Measurements from ENCODE around the gene KIAA0825. TPM values are rescaled to one million over a fixed set of nuclear protein-coding genes. Genes with fewer than 3 reads are reported as not detected.
A peak's percentile ranks its signal among the peaks of the same experiment; 100 is the strongest.

Gene KIAA0825
- total and polyA plus RNA-seq, 2 experiments from 2014 or later = 1.7 to 1.8 TPM

GRCh38 chr5:94618029-94618492, 343 bp downstream of the KIAA0825 start (continued):
- TF ChIP-seq, protein P1, sequence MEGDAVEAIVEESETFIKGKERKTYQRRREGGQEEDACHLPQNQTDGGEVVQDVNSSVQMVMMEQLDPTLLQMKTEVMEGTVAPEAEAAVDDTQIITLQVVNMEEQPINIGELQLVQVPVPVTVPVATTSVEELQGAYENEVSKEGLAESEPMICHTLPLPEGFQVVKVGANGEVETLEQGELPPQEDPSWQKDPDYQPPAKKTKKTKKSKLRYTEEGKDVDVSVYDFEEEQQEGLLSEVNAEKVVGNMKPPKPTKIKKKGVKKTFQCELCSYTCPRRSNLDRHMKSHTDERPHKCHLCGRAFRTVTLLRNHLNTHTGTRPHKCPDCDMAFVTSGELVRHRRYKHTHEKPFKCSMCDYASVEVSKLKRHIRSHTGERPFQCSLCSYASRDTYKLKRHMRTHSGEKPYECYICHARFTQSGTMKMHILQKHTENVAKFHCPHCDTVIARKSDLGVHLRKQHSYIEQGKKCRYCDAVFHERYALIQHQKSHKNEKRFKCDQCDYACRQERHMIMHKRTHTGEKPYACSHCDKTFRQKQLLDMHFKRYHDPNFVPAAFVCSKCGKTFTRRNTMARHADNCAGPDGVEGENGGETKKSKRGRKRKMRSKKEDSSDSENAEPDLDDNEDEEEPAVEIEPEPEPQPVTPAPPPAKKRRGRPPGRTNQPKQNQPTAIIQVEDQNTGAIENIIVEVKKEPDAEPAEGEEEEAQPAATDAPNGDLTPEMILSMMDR (conservative IDR thresholded peaks at IDR 0.05; ENCODE audit: low read depth in 2 of 2) = no peak
- no peak for TF ChIP-seq CREB1 (CRISPR knock-in tag; IDR thresholded peaks at IDR 0.05; ENCODE audit: low read depth)

DNA sequence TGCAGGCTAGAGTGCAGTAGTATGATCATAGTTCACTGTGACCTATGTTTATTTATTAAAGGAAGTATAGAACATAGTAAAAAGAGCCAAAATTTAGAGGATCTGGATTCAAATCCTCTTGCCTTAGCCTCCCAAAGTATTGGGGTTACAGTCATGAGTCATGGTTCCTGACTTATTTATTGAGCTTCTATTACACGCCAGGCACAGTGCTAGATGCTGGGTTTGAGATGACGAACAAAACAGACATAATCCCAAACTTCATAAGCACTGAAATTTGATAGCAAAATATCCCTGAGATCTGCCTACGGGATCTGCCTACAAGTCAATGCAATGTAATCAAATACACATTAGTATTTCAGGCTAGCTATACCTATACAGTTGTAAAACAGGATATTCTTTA, 2.5 kb downstream of the KIAA0825 start:
- Mint-ChIP-seq H3K9me3 (no peaks in the 10 kb centered on the region), H3K4me1 (peaks cover 36% of the 10 kb centered on the region), H3K27ac (no peak overlapping the region), H3K36me3 (ENCODE audit: low read depth) (no peaks in the 10 kb centered on the region; the same call in 2 of the 3 replicates), H3K4me3 (no peak overlapping the region; the same call in 2 of the 3 replicates), H3K27me3 (ENCODE audit: insufficient read depth, low read depth, poor library complexity) (no peaks in the 10 kb centered on the region)
- Histone ChIP-seq H3K9me2 (ENCODE audit: insufficient read depth) (no peaks in the 10 kb centered on the region), H3K27me3 (ENCODE audit: insufficient read depth) (no peaks in the 10 kb centered on the region), H4K20me1 (replicated peaks; ENCODE audit: insufficient read depth) (peaks cover 12% of the 10 kb centered on the region), H3F3A (replicated peaks; ENCODE audit: low read depth) (no peaks in the 10 kb centered on the region), H2AFZ (no peak overlapping the region), H3K4me1 (ENCODE audit: insufficient read depth) (peaks cover 24% of the 10 kb centered on the region), H3K4me2 (0 out of 2 replicates have a peak overlapping the region, but pooled peaks have one; percentile 31), H3K79me2 (replicated peaks; ENCODE audit: insufficient read depth) (peaks cover 25% of the 10 kb centered on the region), H3K36me3 (ENCODE audit: insufficient read depth) (no peaks in the 10 kb centered on the region), H3K4me3 (no peak overlapping the region), H3K27ac (ENCODE audit: low read depth) (no peak overlapping the region)
- TF ChIP-seq, protein P1 (conservative IDR thresholded peaks at IDR 0.05; ENCODE audit: low read depth in 2 of 2) = no peak
- no peak for TF ChIP-seq JUNB (IDR thresholded peaks at IDR 0.05; ENCODE audit: unreplicated experiment)
- TF ChIP-seq EZH2phosphoT487 (IDR thresholded peaks at IDR 0.05; ENCODE audit: unreplicated experiment) = no peak
- TF ChIP-seq ZNF462 (CRISPR knock-in tag; IDR thresholded peaks at IDR 0.05) = no peak
- no peak for TF ChIP-seq POLR2AphosphoS5 (IDR thresholded peaks at IDR 0.05; ENCODE audit: low read depth)
- TF ChIP-seq ZNF114 (CRISPR knock-in tag; IDR thresholded peaks at IDR 0.05) = no peak
- TF ChIP-seq ZNF331 (CRISPR knock-in tag; IDR thresholded peaks at IDR 0.05; ENCODE audit: low read depth) = no peak
- TF ChIP-seq EZH2 (IDR thresholded peaks at IDR 0.05; ENCODE audit: low read depth, unreplicated experiment) = no peak
- ATAC-seq (no peak), DNase-seq (ENCODE audit: low spot score) (no peak)

Measured in GM23338 (cell line).